Prostate gland (tissue), 2 donors: ENCODE results near the gene NT5DC1.

Experiments used
- POLR2A ChIP-seq: fragments of 450-650 bp; IDR thresholded peaks from one replicate; pipeline ENCODE4 v1.6.1; 2016; ENCODE audit warnings: antibody characterized with exemption, mild to moderate bottlenecking
- TF ChIP-seq, protein P1 (sequence below), 4 experiments: fragments of 200-600 bp in 2 of 4; fragments of 450-650 bp in 2 of 4; sonication (generic) in 2 of 4; IDR thresholded peaks; 1 replicate in 3 of 4; 2 replicates in 1 of 4; pipeline ENCODE4 v1.5.1; 2016 to 2019; ENCODE audit warnings: antibody characterized with exemption in 4 of 4, mild to moderate bottlenecking in 2 of 4, moderate library complexity in 2 of 4

- TF ChIP-seq POLR2A: no peak
- TF ChIP-seq, protein P1, sequence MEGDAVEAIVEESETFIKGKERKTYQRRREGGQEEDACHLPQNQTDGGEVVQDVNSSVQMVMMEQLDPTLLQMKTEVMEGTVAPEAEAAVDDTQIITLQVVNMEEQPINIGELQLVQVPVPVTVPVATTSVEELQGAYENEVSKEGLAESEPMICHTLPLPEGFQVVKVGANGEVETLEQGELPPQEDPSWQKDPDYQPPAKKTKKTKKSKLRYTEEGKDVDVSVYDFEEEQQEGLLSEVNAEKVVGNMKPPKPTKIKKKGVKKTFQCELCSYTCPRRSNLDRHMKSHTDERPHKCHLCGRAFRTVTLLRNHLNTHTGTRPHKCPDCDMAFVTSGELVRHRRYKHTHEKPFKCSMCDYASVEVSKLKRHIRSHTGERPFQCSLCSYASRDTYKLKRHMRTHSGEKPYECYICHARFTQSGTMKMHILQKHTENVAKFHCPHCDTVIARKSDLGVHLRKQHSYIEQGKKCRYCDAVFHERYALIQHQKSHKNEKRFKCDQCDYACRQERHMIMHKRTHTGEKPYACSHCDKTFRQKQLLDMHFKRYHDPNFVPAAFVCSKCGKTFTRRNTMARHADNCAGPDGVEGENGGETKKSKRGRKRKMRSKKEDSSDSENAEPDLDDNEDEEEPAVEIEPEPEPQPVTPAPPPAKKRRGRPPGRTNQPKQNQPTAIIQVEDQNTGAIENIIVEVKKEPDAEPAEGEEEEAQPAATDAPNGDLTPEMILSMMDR (IDR thresholded peaks at IDR 0.05): no peak
Observed at GRCh38 chr6:116154887-116155286, 54.2 kb downstream of the NT5DC1 start.
